Mucosa of descending colon (tissue), 3 donors: ENCODE data around the gene AFAP1. TPM values are rescaled to one million over a fixed set of nuclear protein-coding genes. Genes with fewer than 3 reads are reported as not detected.
"Not testable (repeated sequence)": the region's sequence is repeated elsewhere in the genome, so short reads cannot be mapped to it uniquely, and the experiment has no call there.

Experiments
- ATAC-seq: fragments of 200-7000 bp; cut with Tn5 transposase; one replicate; pipeline ENCODE4 v1.9.1; 2020; ENCODE audit warnings: mild to moderate bottlenecking, moderate library complexity
- DNase-seq, 3 donors: peaks; one replicate each; pipeline ENCODE4 v3.0.0-alpha.2; 2020
- H3K36me3 ChIP-seq: fragments of 200-600 bp; one replicate; pipeline ENCODE4 v1.8.0; 2021; ENCODE audit warnings: low read depth, mild to moderate bottlenecking
- H3K4me1 ChIP-seq: fragments of 200-600 bp; one replicate; pipeline ENCODE4 v1.8.0; 2021; ENCODE audit warnings: low read depth, mild to moderate bottlenecking
- H3K4me3 ChIP-seq: fragments of 200-600 bp; one replicate; pipeline ENCODE4 v1.8.0; 2021; ENCODE audit warnings: mild to moderate bottlenecking
- H3K9me3 ChIP-seq: fragments of 200-600 bp; one replicate; pipeline ENCODE4 v1.8.0; 2021; ENCODE audit warnings: mild to moderate bottlenecking
- intact Hi-C, 2 donors: fragments of 100-400 bp; cut with DNase I in 1 of 2; cut with micrococcal nuclease in 1 of 2; formaldehyde crosslinking; loops; one replicate each; pipeline versions ENCODE4 v1.11.0 to v1.11.1; 2022; cut with DNase I, micrococcal nuclease
- total RNA-seq, 3 donors: library from RNA; stranded (reverse); fragmentation: NEBNext Ultra II Directional in 2 of 3; extraction: Animal tissue kit (Norgen Biotek cat#: 25700) in 2 of 3; gene quantifications; one replicate each; pipeline versions ENCODE4 v1.2.1 to v1.2.4, GENCODE V29; 2021 to 2023
- TF ChIP-seq, protein P1 (sequence below): fragments of 200-600 bp; IDR thresholded peaks from one replicate; pipeline ENCODE4 v1.8.0; 2022; ENCODE audit warnings: antibody characterized with exemption, mild to moderate bottlenecking
- donor health status: DM: no; HTN: no; CAD: no; lungs with moderate emphysema.
- donor health status: DM: no; HTN: no; CAD: no.
- donor health status: DM: no; HTN: yes; CAD: no.

AFAP1 gene
- total RNA-seq, 3 donors from 2014 or later = 31.4 to 59.1 (median 37.1) TPM

DNA sequence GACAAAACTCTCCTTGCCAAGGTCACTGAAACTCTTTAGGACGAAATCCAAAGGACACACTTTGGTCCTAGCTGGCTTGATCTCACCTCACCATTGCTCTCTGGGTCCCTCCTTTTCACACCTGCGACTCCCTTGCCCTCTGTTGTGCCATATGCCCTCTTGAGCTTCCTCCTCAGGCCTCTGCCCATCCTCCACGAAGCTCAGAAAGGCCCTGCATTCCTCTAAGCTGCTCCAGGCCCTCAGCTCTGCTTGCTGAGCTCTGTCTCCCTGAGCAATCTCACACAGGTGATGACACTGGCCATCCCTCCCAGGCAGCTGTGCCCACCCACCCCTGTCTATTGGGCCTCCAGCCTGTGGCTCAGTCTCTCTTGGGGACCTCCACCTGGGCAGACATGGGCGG is 10.1 kb upstream of the AFAP1 start:
- Histone ChIP-seq H3K9me3 (peaks cover 2% of the 10 kb centered on the region), H3K4me1 (no peaks in the 10 kb centered on the region), H3K4me3 (no peak overlapping the region), H3K36me3 (no peaks in the 10 kb centered on the region)
- intact Hi-C loops = no loop called here
- DNase-seq (no peak), ATAC-seq (peak; percentile 14)
- TF ChIP-seq, protein P1, sequence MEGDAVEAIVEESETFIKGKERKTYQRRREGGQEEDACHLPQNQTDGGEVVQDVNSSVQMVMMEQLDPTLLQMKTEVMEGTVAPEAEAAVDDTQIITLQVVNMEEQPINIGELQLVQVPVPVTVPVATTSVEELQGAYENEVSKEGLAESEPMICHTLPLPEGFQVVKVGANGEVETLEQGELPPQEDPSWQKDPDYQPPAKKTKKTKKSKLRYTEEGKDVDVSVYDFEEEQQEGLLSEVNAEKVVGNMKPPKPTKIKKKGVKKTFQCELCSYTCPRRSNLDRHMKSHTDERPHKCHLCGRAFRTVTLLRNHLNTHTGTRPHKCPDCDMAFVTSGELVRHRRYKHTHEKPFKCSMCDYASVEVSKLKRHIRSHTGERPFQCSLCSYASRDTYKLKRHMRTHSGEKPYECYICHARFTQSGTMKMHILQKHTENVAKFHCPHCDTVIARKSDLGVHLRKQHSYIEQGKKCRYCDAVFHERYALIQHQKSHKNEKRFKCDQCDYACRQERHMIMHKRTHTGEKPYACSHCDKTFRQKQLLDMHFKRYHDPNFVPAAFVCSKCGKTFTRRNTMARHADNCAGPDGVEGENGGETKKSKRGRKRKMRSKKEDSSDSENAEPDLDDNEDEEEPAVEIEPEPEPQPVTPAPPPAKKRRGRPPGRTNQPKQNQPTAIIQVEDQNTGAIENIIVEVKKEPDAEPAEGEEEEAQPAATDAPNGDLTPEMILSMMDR = no peak

DNA sequence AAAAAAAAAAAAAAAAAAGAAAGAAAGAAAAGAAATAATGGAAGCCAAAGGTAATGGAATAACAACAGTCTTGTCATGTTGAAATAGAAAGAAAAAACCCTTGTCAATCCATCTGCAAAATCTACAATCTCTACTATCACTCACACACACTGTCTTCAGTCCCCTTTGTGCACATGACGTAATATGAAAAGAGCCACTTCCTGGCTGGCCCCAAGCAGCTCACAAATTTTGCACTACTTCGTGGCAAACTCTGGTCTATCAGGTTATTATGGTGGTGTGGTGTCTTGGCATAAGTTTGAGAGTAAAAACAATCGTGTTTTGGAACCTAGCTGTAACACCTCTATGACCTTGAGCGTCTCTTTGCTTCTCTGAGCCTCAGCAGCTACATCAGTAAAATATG is 8.3 kb upstream of the AFAP1 start:
- Histone ChIP-seq H3K9me3 (no peaks in the 10 kb centered on the region), H3K36me3 (no peaks in the 10 kb centered on the region), H3K4me1 (no peaks in the 10 kb centered on the region), H3K4me3 (no peak overlapping the region)
- intact Hi-C loops = no loop called here
- DNase-seq (no peak), ATAC-seq (no peak)
- TF ChIP-seq, protein P1 = no peak

DNA sequence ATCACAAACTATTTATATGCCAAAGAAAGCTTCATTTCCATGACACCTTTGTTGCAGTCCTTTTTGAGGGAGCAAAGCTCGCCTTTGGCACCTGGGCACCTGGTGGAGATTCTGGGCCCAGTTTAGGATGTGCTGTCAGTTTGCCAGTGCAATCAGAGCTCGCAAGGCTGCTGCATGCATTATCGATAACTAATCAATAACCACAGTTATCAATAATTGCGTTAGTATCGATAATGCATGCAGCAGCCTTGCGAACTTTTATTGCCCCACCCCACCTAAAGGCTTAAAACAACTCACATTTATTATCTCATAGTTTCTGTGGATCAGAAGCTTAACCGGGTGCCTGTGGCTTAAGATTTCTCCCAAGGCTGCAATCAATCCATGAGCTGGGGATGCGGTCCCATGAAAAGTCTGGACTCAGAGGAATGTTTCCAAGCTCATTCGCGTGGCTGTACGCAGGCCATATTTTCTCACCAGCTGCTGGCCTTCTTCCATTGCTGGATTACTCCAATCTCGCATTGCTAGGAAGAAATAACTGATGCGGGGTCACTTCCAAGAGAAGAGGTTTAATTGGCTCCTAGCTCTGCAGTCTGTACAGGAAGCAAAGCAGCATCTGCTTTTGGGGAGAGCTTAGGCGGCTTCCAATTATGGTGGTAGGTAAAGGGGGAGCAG is 6.2 kb upstream of the AFAP1 start:
- intact Hi-C loops = no loop called here
- DNase-seq (no peak), ATAC-seq (no peak)
- TF ChIP-seq, protein P1 = no peak
- no peak overlapping the region for H3K4me3 ChIP-seq
- no peaks in the 10 kb centered on the region for H3K36me3 ChIP-seq
- H3K9me3 ChIP-seq = no peaks in the 10 kb centered on the region
- H3K4me1 ChIP-seq = no peaks in the 10 kb centered on the region

DNA sequence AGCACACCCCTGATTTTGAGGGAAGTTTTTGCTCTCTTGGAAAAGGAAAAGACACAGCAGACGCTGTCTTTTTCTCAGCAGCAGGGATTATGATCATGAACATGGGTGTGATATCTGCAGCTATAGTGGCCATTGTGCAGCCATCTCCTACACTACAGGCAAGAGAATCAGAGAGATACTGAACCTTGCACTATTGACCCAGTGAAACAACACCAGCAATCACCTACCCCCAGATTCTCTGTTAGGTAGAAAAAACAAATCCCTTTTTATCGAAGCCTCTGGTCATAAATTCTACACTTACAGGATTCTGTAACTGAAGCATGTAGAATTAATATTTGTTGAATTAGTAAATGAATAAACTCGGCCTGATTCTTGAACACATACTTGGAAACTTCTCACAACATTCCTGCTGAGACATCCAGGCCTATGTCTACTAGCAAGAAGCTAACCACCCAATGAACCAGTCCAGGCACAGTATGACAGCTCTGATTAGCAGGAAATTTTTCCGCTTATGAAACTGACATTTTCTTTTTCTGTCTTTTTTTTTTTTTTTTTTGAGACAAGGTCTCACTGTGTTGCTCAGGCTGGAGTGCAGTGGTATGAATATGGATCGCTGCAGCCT is 5.0 kb upstream of the AFAP1 start:
- H3K9me3 ChIP-seq = no peaks in the 10 kb centered on the region
- no peak for DNase-seq
- TF ChIP-seq, protein P1 = no peak
- intact Hi-C loops = no loop called here
- no peak overlapping the region for H3K4me3 ChIP-seq
- H3K4me1 ChIP-seq = no peaks in the 10 kb centered on the region
- no peaks in the 10 kb centered on the region for H3K36me3 ChIP-seq
- no peak for ATAC-seq

DNA sequence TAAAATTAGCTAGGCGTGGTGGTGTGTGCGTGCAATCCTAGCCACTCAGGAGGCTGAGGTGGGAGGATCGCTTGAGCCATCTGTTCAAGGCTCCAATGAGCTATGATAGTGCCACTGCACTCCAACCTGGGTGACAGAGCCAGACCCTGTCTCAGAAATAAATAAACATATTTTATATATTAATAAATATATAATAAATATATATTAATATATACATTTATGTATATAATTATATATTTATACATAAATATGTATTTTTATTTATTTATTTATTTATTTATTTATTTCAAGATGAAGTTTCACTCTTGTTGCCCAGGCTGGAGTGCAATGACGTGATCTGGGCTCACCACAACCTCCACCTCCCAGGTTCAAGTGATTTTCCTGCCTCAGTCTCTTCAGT is 4.0 kb upstream of the AFAP1 start:
- intact Hi-C loops, H3K9me3 ChIP-seq, DNase-seq, H3K36me3 ChIP-seq, H3K4me1 ChIP-seq, H3K4me3 ChIP-seq, ATAC-seq: not testable (repeated sequence)

DNA sequence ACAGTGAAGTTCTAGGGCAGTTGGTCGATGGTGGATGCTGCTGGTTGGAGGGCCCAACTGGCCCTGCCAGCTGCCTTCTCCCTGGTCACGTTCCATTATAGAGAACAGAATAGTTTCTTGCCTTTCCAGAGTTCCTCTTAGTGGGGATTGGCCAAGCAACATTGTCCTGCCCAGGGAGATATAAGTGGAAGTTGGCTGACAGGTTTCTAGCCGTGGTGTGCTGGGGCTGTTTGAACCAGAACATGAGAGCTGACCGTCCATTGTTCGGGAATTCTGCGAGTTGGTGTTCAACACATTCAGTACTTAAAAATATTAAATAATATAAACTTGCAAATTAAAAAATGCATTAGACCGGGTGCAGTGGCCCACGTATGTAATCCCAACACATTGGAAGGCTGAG is 3.5 kb upstream of the AFAP1 start:
- intact Hi-C loops = no loop called here
- Histone ChIP-seq H3K36me3 (no peaks in the 10 kb centered on the region), H3K9me3 (no peaks in the 10 kb centered on the region), H3K4me3 (no peak overlapping the region), H3K4me1 (no peaks in the 10 kb centered on the region)
- DNase-seq = no peak
- TF ChIP-seq, protein P1 = no peak
- no peak for ATAC-seq
